Measurements from ENCODE around the gene ACOXL.

Gene ACOXL

DNA sequence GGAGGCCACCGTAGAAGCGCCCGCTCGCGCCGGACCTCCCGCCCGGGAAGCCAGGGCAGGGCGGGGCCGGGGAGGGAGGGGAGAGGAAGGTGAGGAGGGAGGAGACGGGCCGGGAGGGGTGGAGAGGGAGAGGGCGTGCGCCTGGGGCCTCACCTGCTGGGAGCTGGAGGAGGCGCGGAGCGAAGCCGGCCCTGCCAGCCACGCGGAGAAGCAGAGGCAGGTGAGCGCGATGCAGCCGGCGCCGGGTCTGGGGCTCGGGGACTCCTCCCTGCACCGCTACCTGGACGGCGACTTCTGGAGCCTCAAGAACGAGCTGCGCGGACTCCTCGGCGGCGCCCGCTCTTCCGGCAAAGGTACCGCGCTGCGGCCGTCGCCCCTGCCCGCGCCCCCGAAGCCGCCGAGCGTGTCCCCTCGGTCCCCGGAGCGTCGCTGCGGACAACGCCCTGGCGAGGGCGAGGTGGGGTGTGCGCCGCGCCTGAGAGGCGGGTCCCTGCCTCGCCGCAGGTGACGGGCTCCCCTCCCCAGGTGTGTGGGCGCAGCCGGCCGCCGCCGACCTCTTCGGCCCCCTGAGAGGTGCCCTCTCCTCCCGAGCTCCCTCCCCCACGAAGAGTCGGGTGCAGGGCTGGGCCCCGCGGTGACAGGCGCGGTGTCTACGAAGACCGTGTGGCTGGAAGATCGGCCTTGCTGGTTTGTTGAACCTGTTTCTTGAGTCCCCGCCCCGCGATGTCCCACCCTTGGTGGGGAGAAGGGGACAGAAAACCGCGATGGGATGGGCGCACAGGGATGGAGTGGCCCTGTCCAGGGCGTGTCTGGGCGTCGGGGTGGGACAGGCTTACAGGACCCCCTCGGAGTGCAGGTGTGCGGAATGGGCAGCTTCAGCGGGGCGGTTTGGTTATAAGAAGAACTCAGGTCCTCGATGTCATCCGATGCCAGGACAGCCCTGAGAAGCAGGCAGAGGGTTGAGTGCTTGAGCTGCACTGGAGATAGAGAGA is at the start of gene ACOXL (continued):
- TF ChIP-seq, protein P1, sequence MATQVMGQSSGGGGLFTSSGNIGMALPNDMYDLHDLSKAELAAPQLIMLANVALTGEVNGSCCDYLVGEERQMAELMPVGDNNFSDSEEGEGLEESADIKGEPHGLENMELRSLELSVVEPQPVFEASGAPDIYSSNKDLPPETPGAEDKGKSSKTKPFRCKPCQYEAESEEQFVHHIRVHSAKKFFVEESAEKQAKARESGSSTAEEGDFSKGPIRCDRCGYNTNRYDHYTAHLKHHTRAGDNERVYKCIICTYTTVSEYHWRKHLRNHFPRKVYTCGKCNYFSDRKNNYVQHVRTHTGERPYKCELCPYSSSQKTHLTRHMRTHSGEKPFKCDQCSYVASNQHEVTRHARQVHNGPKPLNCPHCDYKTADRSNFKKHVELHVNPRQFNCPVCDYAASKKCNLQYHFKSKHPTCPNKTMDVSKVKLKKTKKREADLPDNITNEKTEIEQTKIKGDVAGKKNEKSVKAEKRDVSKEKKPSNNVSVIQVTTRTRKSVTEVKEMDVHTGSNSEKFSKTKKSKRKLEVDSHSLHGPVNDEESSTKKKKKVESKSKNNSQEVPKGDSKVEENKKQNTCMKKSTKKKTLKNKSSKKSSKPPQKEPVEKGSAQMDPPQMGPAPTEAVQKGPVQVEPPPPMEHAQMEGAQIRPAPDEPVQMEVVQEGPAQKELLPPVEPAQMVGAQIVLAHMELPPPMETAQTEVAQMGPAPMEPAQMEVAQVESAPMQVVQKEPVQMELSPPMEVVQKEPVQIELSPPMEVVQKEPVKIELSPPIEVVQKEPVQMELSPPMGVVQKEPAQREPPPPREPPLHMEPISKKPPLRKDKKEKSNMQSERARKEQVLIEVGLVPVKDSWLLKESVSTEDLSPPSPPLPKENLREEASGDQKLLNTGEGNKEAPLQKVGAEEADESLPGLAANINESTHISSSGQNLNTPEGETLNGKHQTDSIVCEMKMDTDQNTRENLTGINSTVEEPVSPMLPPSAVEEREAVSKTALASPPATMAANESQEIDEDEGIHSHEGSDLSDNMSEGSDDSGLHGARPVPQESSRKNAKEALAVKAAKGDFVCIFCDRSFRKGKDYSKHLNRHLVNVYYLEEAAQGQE (tag by site-specific recombination; IDR thresholded peaks at IDR 0.05), result no peak
- TF ChIP-seq GLI4 (tag by site-specific recombination; IDR thresholded peaks at IDR 0.05) (no peak), ZBTB17 (tag by site-specific recombination; IDR thresholded peaks at IDR 0.05) (peak; percentile 90), GLIS1 (tag by site-specific recombination; IDR thresholded peaks at IDR 0.05) (peak; percentile 66), ZNF175 (tag by site-specific recombination; IDR thresholded peaks at IDR 0.05) (no peak), ZFHX2 (tag by site-specific recombination; conservative IDR thresholded peaks at IDR 0.05) (peak; percentile 60), ZNF777 (tag by site-specific recombination; IDR thresholded peaks at IDR 0.05; ENCODE audit: borderline replicate concordance) (0 out of 2 replicates have a peak, but pooled peaks have one; percentile 44), ZNF585B (tag by site-specific recombination; IDR thresholded peaks at IDR 0.05) (no peak), ZEB2 (tag by site-specific recombination; IDR thresholded peaks at IDR 0.05) (no peak; the same call in 1 of the 2 replicates), ZBTB8A (tag by site-specific recombination; IDR thresholded peaks at IDR 0.05) (peak; percentile 49; the same call in 1 of the 2 replicates), ZNF10 (tag by site-specific recombination; IDR thresholded peaks at IDR 0.05) (0 out of 2 replicates have a peak, but pooled peaks have one; percentile 6), ZNF600 (tag by site-specific recombination; IDR thresholded peaks at IDR 0.05) (peak; percentile 51; the same call in 1 of the 2 replicates), KLF1 (tag by site-specific recombination; IDR thresholded peaks at IDR 0.05) (peak; percentile 95), ZNF544 (tag by site-specific recombination; IDR thresholded peaks at IDR 0.05) (no peak)
- TF ChIP-seq, protein P2, sequence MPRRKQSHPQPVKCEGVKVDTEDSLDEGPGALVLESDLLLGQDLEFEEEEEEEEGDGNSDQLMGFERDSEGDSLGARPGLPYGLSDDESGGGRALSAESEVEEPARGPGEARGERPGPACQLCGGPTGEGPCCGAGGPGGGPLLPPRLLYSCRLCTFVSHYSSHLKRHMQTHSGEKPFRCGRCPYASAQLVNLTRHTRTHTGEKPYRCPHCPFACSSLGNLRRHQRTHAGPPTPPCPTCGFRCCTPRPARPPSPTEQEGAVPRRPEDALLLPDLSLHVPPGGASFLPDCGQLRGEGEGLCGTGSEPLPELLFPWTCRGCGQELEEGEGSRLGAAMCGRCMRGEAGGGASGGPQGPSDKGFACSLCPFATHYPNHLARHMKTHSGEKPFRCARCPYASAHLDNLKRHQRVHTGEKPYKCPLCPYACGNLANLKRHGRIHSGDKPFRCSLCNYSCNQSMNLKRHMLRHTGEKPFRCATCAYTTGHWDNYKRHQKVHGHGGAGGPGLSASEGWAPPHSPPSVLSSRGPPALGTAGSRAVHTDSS (tag by site-specific recombination; IDR thresholded peaks at IDR 0.05), result peak; percentile 77
- TF ChIP-seq, protein P3, sequence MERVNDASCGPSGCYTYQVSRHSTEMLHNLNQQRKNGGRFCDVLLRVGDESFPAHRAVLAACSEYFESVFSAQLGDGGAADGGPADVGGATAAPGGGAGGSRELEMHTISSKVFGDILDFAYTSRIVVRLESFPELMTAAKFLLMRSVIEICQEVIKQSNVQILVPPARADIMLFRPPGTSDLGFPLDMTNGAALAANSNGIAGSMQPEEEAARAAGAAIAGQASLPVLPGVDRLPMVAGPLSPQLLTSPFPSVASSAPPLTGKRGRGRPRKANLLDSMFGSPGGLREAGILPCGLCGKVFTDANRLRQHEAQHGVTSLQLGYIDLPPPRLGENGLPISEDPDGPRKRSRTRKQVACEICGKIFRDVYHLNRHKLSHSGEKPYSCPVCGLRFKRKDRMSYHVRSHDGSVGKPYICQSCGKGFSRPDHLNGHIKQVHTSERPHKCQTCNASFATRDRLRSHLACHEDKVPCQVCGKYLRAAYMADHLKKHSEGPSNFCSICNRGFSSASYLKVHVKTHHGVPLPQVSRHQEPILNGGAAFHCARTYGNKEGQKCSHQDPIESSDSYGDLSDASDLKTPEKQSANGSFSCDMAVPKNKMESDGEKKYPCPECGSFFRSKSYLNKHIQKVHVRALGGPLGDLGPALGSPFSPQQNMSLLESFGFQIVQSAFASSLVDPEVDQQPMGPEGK (tag by site-specific recombination; IDR thresholded peaks at IDR 0.05), result peak; percentile 50
- TF ChIP-seq, protein P4, sequence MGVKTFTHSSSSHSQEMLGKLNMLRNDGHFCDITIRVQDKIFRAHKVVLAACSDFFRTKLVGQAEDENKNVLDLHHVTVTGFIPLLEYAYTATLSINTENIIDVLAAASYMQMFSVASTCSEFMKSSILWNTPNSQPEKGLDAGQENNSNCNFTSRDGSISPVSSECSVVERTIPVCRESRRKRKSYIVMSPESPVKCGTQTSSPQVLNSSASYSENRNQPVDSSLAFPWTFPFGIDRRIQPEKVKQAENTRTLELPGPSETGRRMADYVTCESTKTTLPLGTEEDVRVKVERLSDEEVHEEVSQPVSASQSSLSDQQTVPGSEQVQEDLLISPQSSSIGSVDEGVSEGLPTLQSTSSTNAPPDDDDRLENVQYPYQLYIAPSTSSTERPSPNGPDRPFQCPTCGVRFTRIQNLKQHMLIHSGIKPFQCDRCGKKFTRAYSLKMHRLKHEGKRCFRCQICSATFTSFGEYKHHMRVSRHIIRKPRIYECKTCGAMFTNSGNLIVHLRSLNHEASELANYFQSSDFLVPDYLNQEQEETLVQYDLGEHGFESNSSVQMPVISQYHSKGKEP (tag by site-specific recombination; IDR thresholded peaks at IDR 0.05), result no peak
- TF ChIP-seq, protein P5, sequence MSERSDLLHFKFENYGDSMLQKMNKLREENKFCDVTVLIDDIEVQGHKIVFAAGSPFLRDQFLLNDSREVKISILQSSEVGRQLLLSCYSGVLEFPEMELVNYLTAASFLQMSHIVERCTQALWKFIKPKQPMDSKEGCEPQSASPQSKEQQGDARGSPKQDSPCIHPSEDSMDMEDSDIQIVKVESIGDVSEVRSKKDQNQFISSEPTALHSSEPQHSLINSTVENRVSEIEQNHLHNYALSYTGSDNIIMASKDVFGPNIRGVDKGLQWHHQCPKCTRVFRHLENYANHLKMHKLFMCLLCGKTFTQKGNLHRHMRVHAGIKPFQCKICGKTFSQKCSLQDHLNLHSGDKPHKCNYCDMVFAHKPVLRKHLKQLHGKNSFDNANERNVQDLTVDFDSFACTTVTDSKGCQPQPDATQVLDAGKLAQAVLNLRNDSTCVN (tag by site-specific recombination; optimal IDR thresholded peaks at IDR 0.05), result peak; percentile 89
- TF ChIP-seq, protein P6, sequence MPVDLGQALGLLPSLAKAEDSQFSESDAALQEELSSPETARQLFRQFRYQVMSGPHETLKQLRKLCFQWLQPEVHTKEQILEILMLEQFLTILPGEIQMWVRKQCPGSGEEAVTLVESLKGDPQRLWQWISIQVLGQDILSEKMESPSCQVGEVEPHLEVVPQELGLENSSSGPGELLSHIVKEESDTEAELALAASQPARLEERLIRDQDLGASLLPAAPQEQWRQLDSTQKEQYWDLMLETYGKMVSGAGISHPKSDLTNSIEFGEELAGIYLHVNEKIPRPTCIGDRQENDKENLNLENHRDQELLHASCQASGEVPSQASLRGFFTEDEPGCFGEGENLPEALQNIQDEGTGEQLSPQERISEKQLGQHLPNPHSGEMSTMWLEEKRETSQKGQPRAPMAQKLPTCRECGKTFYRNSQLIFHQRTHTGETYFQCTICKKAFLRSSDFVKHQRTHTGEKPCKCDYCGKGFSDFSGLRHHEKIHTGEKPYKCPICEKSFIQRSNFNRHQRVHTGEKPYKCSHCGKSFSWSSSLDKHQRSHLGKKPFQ (tag by site-specific recombination; IDR thresholded peaks at IDR 0.05), result 0 out of 2 replicates have a peak, but pooled peaks have one; percentile 17
- TF ChIP-seq, protein P7, sequence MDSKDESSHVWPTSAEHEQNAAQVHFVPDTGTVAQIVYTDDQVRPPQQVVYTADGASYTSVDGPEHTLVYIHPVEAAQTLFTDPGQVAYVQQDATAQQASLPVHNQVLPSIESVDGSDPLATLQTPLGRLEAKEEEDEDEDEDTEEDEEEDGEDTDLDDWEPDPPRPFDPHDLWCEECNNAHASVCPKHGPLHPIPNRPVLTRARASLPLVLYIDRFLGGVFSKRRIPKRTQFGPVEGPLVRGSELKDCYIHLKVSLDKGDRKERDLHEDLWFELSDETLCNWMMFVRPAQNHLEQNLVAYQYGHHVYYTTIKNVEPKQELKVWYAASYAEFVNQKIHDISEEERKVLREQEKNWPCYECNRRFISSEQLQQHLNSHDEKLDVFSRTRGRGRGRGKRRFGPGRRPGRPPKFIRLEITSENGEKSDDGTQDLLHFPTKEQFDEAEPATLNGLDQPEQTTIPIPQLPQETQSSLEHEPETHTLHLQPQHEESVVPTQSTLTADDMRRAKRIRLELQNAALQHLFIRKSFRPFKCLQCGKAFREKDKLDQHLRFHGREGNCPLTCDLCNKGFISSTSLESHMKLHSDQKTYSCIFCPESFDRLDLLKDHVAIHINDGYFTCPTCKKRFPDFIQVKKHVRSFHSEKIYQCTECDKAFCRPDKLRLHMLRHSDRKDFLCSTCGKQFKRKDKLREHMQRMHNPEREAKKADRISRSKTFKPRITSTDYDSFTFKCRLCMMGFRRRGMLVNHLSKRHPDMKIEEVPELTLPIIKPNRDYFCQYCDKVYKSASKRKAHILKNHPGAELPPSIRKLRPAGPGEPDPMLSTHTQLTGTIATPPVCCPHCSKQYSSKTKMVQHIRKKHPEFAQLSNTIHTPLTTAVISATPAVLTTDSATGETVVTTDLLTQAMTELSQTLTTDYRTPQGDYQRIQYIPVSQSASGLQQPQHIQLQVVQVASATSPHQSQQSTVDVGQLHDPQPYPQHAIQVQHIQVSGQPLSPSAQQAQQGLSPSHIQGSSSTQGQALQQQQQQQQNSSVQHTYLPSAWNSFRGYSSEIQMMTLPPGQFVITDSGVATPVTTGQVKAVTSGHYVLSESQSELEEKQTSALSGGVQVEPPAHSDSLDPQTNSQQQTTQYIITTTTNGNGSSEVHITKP (tag by site-specific recombination; IDR thresholded peaks at IDR 0.05), result peak; percentile 39; the same call in 1 of the 2 replicates

Measured in HEK293 (cell line).